DND-41 (cell line): ENCODE results near the gene KLF3.
"Not testable (repeated sequence)": the region's sequence is repeated elsewhere in the genome, so short reads cannot be mapped to it uniquely, and the experiment has no call there.

Source experiments
- ATAC-seq: fragments of 200-7000 bp; cut with Tn5 transposase; 3 replicates; pipeline ENCODE4 v1.9.1; 2021; ENCODE audit warnings: low read depth; ENCODE audit not compliant: insufficient read depth
- DNase-seq: peaks from one replicate; pipeline ENCODE4 v3.0.0-alpha.2; 2020
- H2AFZ ChIP-seq: 2 replicates; pipeline ENCODE4 v1.6.0; 2012; ENCODE audit warnings: low read depth, low read length
- H3K27ac ChIP-seq: 2 replicates; pipeline ENCODE4 v1.5.1; 2012; ENCODE audit warnings: low read length, inconsistent platforms
- H3K27me3 ChIP-seq: fragments of 200-600 bp; sonication (generic); 2 replicates; pipeline ENCODE4 v1.6.0; 2012; ENCODE audit warnings: low read length, mild to moderate bottlenecking, inconsistent platforms; ENCODE audit not compliant: insufficient read depth, poor library complexity
- H3K36me3 ChIP-seq: 2 replicates; pipeline ENCODE4 v1.5.1; 2012; ENCODE audit warnings: low read length, inconsistent platforms; ENCODE audit not compliant: insufficient read depth
- H3K4me1 ChIP-seq: 2 replicates; pipeline ENCODE4 v1.5.1; 2012; ENCODE audit warnings: mild to moderate bottlenecking, low read length; ENCODE audit not compliant: insufficient read depth
- H3K4me2 ChIP-seq: 2 replicates; pipeline ENCODE4 v1.6.0; 2012; ENCODE audit warnings: mild to moderate bottlenecking, moderate library complexity, low read length, inconsistent platforms; ENCODE audit not compliant: insufficient read depth
- H3K4me3 ChIP-seq, 2 experiments: fragments of 200-600 bp in 1 of 2; shearing (Covaris generic) in 1 of 2; 2 replicates each; pipeline ENCODE4 v1.5.1; 2012 to 2016; ENCODE audit warnings: inconsistent platforms in 2 of 2, low read length in 2 of 2, mild to moderate bottlenecking in 2 of 2, low read depth in 1 of 2, moderate library complexity in 1 of 2
- H3K79me2 ChIP-seq: 2 replicates; pipeline ENCODE4 v1.6.0; 2012; ENCODE audit warnings: low read length, inconsistent platforms; ENCODE audit not compliant: insufficient read depth
- H3K9ac ChIP-seq: 2 replicates; pipeline ENCODE4 v1.6.0; 2012; ENCODE audit warnings: low read depth, mild to moderate bottlenecking, inconsistent platforms, low read length, moderate library complexity
- H3K9me3 ChIP-seq: 2 replicates; pipeline ENCODE4 v1.5.1; 2012; ENCODE audit warnings: low read length, moderate library complexity, mild to moderate bottlenecking, inconsistent platforms; ENCODE audit not compliant: insufficient read depth, severe bottlenecking
- H4K20me1 ChIP-seq: 2 replicates; pipeline ENCODE4 v1.6.0; 2012; ENCODE audit warnings: low read length; ENCODE audit not compliant: insufficient read depth
- EZH2 ChIP-seq: IDR thresholded peaks from 3 replicates; pipeline ENCODE4 v1.6.1; 2012; ENCODE audit warnings: borderline replicate concordance, low read depth, mild to moderate bottlenecking, moderate library complexity, low read length, inconsistent platforms; ENCODE audit not compliant: severe bottlenecking
- TF ChIP-seq, protein P1 (sequence below): IDR thresholded peaks from 2 replicates; pipeline ENCODE4 v1.5.1; 2012; ENCODE audit warnings: borderline replicate concordance, low read length, moderate library complexity, mild to moderate bottlenecking; ENCODE audit not compliant: poor library complexity, severe bottlenecking; ENCODE audit errors: extremely low read depth

KLF3 gene

DNA sequence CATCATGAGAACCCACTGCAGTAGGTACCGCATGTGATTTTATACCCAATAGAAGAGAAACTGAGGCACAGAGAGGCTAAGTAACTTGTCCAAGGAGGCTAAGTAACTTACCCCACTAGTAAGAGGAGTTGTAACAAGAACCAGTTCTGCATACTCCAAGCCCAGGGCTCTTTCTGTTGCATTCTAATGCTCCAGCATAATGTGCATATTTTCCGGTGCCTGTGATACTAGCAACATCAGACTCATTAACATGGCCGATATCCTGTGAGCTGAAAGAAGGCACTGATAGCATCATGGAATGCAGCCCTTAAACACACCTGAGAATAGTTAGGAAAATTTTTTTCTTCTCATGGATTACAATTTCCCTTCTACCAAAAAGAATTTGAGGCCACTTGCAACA, 39.7 kb upstream of the KLF3 start:
- Histone ChIP-seq H3K4me3 (no peak overlapping the region), H3K36me3 (no peaks in the 10 kb centered on the region), H3K79me2 (no peaks in the 10 kb centered on the region), H2AFZ (no peak overlapping the region), H4K20me1 (no peaks in the 10 kb centered on the region), H3K4me2 (no peak overlapping the region), H3K9ac (no peak overlapping the region), H3K27me3 (no peaks in the 10 kb centered on the region), H3K27ac (no peak overlapping the region), H3K4me1 (no peaks in the 10 kb centered on the region), H3K9me3 (no peaks in the 10 kb centered on the region)
- DNase-seq (no peak), ATAC-seq (no peak)
- TF ChIP-seq, protein P1, sequence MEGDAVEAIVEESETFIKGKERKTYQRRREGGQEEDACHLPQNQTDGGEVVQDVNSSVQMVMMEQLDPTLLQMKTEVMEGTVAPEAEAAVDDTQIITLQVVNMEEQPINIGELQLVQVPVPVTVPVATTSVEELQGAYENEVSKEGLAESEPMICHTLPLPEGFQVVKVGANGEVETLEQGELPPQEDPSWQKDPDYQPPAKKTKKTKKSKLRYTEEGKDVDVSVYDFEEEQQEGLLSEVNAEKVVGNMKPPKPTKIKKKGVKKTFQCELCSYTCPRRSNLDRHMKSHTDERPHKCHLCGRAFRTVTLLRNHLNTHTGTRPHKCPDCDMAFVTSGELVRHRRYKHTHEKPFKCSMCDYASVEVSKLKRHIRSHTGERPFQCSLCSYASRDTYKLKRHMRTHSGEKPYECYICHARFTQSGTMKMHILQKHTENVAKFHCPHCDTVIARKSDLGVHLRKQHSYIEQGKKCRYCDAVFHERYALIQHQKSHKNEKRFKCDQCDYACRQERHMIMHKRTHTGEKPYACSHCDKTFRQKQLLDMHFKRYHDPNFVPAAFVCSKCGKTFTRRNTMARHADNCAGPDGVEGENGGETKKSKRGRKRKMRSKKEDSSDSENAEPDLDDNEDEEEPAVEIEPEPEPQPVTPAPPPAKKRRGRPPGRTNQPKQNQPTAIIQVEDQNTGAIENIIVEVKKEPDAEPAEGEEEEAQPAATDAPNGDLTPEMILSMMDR = no peak
- TF ChIP-seq EZH2 = no peak

DNA sequence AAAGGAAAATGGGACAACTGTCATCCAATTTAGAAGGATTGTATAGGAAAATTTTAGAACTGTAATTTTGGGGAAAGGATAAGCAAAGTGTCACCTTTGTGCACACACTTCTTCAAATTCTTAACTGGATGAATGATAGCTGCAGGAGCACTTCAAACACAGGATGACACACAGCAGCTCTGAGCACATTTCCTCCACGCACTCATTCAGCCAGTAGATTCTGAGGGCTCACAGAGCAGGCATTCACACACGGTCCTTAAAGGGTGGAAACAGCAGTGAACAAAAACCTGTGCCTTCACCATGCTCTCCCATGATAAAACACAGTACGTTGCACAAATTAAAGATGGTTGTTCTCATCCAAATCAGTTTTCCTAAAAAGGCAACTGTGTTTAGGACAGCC, 38.5 kb upstream of the KLF3 start:
- Histone ChIP-seq H3K9ac (no peak overlapping the region), H3K4me2 (no peak overlapping the region), H3K9me3 (no peaks in the 10 kb centered on the region), H3K36me3 (no peaks in the 10 kb centered on the region), H3K4me1 (no peaks in the 10 kb centered on the region), H3K27ac (no peak overlapping the region), H3K27me3 (no peaks in the 10 kb centered on the region), H3K4me3 (no peak overlapping the region), H4K20me1 (no peaks in the 10 kb centered on the region), H3K79me2 (no peaks in the 10 kb centered on the region), H2AFZ (no peak overlapping the region)
- no peak for TF ChIP-seq EZH2
- TF ChIP-seq, protein P1 = no peak
- ATAC-seq (no peak), DNase-seq (no peak)

DNA sequence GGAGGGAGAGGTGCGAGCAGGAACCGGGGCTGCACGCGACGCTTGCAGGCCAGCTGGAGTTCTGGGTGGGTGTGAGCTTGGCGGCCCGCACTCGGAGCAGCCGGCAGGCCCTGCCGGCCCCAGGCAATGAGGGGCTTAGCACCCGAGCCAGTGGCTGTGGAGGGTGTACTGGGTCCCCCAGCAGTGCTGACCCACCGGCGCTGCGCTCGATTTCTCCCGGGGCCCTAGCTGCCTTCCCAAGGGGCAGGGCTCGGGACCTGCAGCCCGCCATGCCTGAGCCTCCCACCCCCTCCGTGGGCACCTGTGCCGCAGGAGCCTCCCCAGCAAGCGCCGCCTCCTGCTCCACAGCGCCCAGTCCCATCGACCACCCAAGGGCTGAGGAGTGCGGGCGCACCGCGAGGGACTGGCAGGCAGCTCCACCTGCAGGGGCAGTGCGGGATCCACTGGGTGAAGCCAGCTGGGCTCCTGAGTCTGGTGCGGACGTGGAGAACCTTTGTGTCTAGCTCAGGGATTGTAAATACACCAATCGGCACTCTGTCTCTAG, 37.0 kb upstream of the KLF3 start:
- not testable (repeated sequence) for H4K20me1 ChIP-seq, DNase-seq, H3K79me2 ChIP-seq, H3K4me1 ChIP-seq, ATAC-seq, H3K27ac ChIP-seq, H3K9ac ChIP-seq, H3K4me3 ChIP-seq, H3K4me2 ChIP-seq, H2AFZ ChIP-seq, H3K27me3 ChIP-seq, H3K9me3 ChIP-seq, H3K36me3 ChIP-seq

DNA sequence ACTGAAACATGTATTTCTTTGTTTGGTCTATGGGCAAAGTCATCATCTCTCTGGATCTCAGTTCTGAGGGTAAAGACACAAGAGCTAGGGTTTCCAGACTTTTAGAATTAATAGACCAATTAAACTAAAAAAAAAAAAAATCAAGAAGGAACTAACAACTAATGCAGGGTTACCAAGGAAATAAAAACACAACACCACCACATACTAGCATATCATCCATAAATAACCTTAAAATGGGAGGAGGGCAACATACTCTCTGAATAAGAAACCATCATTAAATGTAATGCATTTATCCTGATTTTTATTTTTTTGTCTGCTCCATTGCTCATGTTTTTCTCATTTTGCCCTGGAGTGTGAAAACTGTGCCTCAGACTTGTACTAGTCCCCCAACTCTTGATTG, 33.5 kb upstream of the KLF3 start:
- H3K36me3 ChIP-seq = no peaks in the 10 kb centered on the region
- no peak overlapping the region for H3K9ac ChIP-seq
- no peaks in the 10 kb centered on the region for H3K79me2 ChIP-seq
- DNase-seq = no peak
- H3K27me3 ChIP-seq = no peaks in the 10 kb centered on the region
- TF ChIP-seq, protein P1 = no peak
- no peak for TF ChIP-seq EZH2
- H3K27ac ChIP-seq = no peak overlapping the region
- no peak overlapping the region for H3K4me3 ChIP-seq
- H3K4me2 ChIP-seq = no peak overlapping the region
- H4K20me1 ChIP-seq = no peaks in the 10 kb centered on the region
- H3K9me3 ChIP-seq = no peaks in the 10 kb centered on the region
- H2AFZ ChIP-seq = no peak overlapping the region
- H3K4me1 ChIP-seq = no peaks in the 10 kb centered on the region
- ATAC-seq = no peak
